ENCODE measurements around the gene PRRG3. TPM values are rescaled to one million over a fixed set of nuclear protein-coding genes. Genes with fewer than 3 reads are reported as not detected.

PRRG3 gene
- total RNA-seq, 2 donors from 2014 or later, result not detected

- Mint-ChIP-seq H3K4me3 (no peak overlapping the region), H3K36me3 (ENCODE audit: low read depth) (no peaks in the 10 kb centered on the region), H3K27me3 (peaks cover 9% of the 10 kb centered on the region), H3K4me1 (no peaks in the 10 kb centered on the region), H3K27ac (no peak overlapping the region), H3K9me3 (no peaks in the 10 kb centered on the region)
- ATAC-seq (replicated peaks), result no peak
Measured at GRCh38 chrX:151700581-151700980, 5.3 kb downstream of the PRRG3 start.

- H3K27ac Mint-ChIP-seq, result no peak overlapping the region
- H3K4me1 Mint-ChIP-seq, result no peaks in the 10 kb centered on the region
- no peak for ATAC-seq (replicated peaks)
- H3K27me3 Mint-ChIP-seq, result peaks cover 4% of the 10 kb centered on the region
- no peak overlapping the region for H3K4me3 Mint-ChIP-seq
- no peaks in the 10 kb centered on the region for H3K36me3 Mint-ChIP-seq (ENCODE audit: low read depth)
- no peaks in the 10 kb centered on the region for H3K9me3 Mint-ChIP-seq
Measured at GRCh38 chrX:151701071-151701470, 5.8 kb downstream of the PRRG3 start.

- no peak for ATAC-seq (replicated peaks)
- Mint-ChIP-seq H3K4me3 (no peak overlapping the region), H3K9me3 (no peaks in the 10 kb centered on the region), H3K27me3 (peaks cover 3% of the 10 kb centered on the region), H3K4me1 (no peaks in the 10 kb centered on the region), H3K36me3 (ENCODE audit: low read depth) (no peaks in the 10 kb centered on the region), H3K27ac (no peak overlapping the region)
Measured at GRCh38 chrX:151701531-151701930, 6.3 kb downstream of the PRRG3 start.

GRCh38 chrX:151702026-151702714, 6.9 kb downstream of the PRRG3 start:
- no peak overlapping the region for H3K4me3 Mint-ChIP-seq
- no peaks in the 10 kb centered on the region for H3K36me3 Mint-ChIP-seq (ENCODE audit: low read depth)
- no peak for ATAC-seq (replicated peaks)
- no peaks in the 10 kb centered on the region for H3K4me1 Mint-ChIP-seq
- H3K27ac Mint-ChIP-seq, result no peak overlapping the region
- no peaks in the 10 kb centered on the region for H3K9me3 Mint-ChIP-seq
- peaks cover 3% of the 10 kb centered on the region for H3K27me3 Mint-ChIP-seq

GRCh38 chrX:151702741-151703340, 7.6 kb downstream of the PRRG3 start:
- no peak for ATAC-seq (replicated peaks)
- H3K36me3 Mint-ChIP-seq (ENCODE audit: low read depth), result no peaks in the 10 kb centered on the region
- no peaks in the 10 kb centered on the region for H3K4me1 Mint-ChIP-seq
- H3K27me3 Mint-ChIP-seq, result no peaks in the 10 kb centered on the region
- H3K27ac Mint-ChIP-seq, result no peak overlapping the region
- no peaks in the 10 kb centered on the region for H3K9me3 Mint-ChIP-seq
- H3K4me3 Mint-ChIP-seq, result no peak overlapping the region

GRCh38 chrX:151703487-151703886, 8.2 kb downstream of the PRRG3 start:
- no peaks in the 10 kb centered on the region for H3K4me1 Mint-ChIP-seq
- H3K27me3 Mint-ChIP-seq, result no peaks in the 10 kb centered on the region
- H3K4me3 Mint-ChIP-seq, result no peak overlapping the region
- no peak for ATAC-seq (replicated peaks)
- no peaks in the 10 kb centered on the region for H3K36me3 Mint-ChIP-seq (ENCODE audit: low read depth)
- no peak overlapping the region for H3K27ac Mint-ChIP-seq
- H3K9me3 Mint-ChIP-seq, result no peaks in the 10 kb centered on the region

GRCh38 chrX:151704041-151704663, 8.9 kb downstream of the PRRG3 start:
- no peak for ATAC-seq (replicated peaks)
- no peak overlapping the region for H3K4me3 Mint-ChIP-seq
- H3K4me1 Mint-ChIP-seq, result no peaks in the 10 kb centered on the region
- H3K36me3 Mint-ChIP-seq (ENCODE audit: low read depth), result no peaks in the 10 kb centered on the region
- H3K27me3 Mint-ChIP-seq, result no peaks in the 10 kb centered on the region
- H3K9me3 Mint-ChIP-seq, result no peaks in the 10 kb centered on the region
- H3K27ac Mint-ChIP-seq, result no peak overlapping the region

- Mint-ChIP-seq H3K4me1 (no peaks in the 10 kb centered on the region), H3K27ac (no peak overlapping the region), H3K36me3 (ENCODE audit: low read depth) (no peaks in the 10 kb centered on the region), H3K4me3 (no peak overlapping the region), H3K9me3 (no peaks in the 10 kb centered on the region), H3K27me3 (no peaks in the 10 kb centered on the region)
- ATAC-seq (replicated peaks), result no peak
Measured at GRCh38 chrX:151708821-151709220, 13.6 kb downstream of the PRRG3 start.

GRCh38 chrX:151710457-151710856, 15.2 kb downstream of the PRRG3 start:
- H3K9me3 Mint-ChIP-seq, result no peaks in the 10 kb centered on the region
- H3K4me3 Mint-ChIP-seq, result no peak overlapping the region
- no peak for ATAC-seq (replicated peaks)
- H3K4me1 Mint-ChIP-seq, result no peaks in the 10 kb centered on the region
- H3K27me3 Mint-ChIP-seq, result no peaks in the 10 kb centered on the region
- H3K27ac Mint-ChIP-seq, result no peak overlapping the region
- no peaks in the 10 kb centered on the region for H3K36me3 Mint-ChIP-seq (ENCODE audit: low read depth)

GRCh38 chrX:151711154-151711553, 15.9 kb downstream of the PRRG3 start:
- H3K4me3 Mint-ChIP-seq, result no peak overlapping the region
- H3K4me1 Mint-ChIP-seq, result no peaks in the 10 kb centered on the region
- H3K9me3 Mint-ChIP-seq, result no peaks in the 10 kb centered on the region
- no peaks in the 10 kb centered on the region for H3K36me3 Mint-ChIP-seq (ENCODE audit: low read depth)
- H3K27me3 Mint-ChIP-seq, result no peaks in the 10 kb centered on the region
- no peak for ATAC-seq (replicated peaks)
- no peak overlapping the region for H3K27ac Mint-ChIP-seq

- Mint-ChIP-seq H3K4me1 (no peaks in the 10 kb centered on the region), H3K27me3 (peaks cover 5% of the 10 kb centered on the region), H3K36me3 (ENCODE audit: low read depth) (no peaks in the 10 kb centered on the region), H3K9me3 (no peaks in the 10 kb centered on the region), H3K27ac (no peak overlapping the region), H3K4me3 (no peak overlapping the region)
- ATAC-seq (replicated peaks), result no peak
Measured at GRCh38 chrX:151711787-151712186, 16.5 kb downstream of the PRRG3 start.

GRCh38 chrX:151712253-151712652, 17.0 kb downstream of the PRRG3 start:
- H3K9me3 Mint-ChIP-seq, result no peaks in the 10 kb centered on the region
- no peak overlapping the region for H3K27ac Mint-ChIP-seq
- no peaks in the 10 kb centered on the region for H3K36me3 Mint-ChIP-seq (ENCODE audit: low read depth)
- no peak for ATAC-seq (replicated peaks)
- H3K4me3 Mint-ChIP-seq, result no peak overlapping the region
- H3K4me1 Mint-ChIP-seq, result no peaks in the 10 kb centered on the region
- peaks cover 6% of the 10 kb centered on the region for H3K27me3 Mint-ChIP-seq

GRCh38 chrX:151713849-151714248, 18.6 kb downstream of the PRRG3 start:
- Mint-ChIP-seq H3K36me3 (ENCODE audit: low read depth) (no peaks in the 10 kb centered on the region), H3K9me3 (no peaks in the 10 kb centered on the region), H3K4me1 (no peaks in the 10 kb centered on the region), H3K4me3 (no peak overlapping the region), H3K27ac (no peak overlapping the region), H3K27me3 (peaks cover 6% of the 10 kb centered on the region)
- no peak for ATAC-seq (replicated peaks)

- Mint-ChIP-seq H3K36me3 (ENCODE audit: low read depth) (no peaks in the 10 kb centered on the region), H3K9me3 (no peaks in the 10 kb centered on the region), H3K4me1 (no peaks in the 10 kb centered on the region), H3K4me3 (no peak overlapping the region), H3K27ac (no peak overlapping the region), H3K27me3 (peaks cover 6% of the 10 kb centered on the region)
- no peak for ATAC-seq (replicated peaks)
Measured at GRCh38 chrX:151714362-151714761, 19.1 kb downstream of the PRRG3 start.

GRCh38 chrX:151715752-151716151, 20.5 kb downstream of the PRRG3 start, which contains the start of gene FATE1:
TSS of gene FATE1 (plus strand) at chrX:151716035. CDS start at chrX:151716120, 85 bp downstream.
- Mint-ChIP-seq H3K4me1 (no peaks in the 10 kb centered on the region), H3K9me3 (no peaks in the 10 kb centered on the region), H3K4me3 (no peak within 1 kb of the TSS), H3K27me3 (peaks cover 6% of the 10 kb centered on the region), H3K27ac (no peak within 1 kb of the TSS), H3K36me3 (ENCODE audit: low read depth) (no peaks in the 10 kb centered on the region)
- no peak for ATAC-seq (replicated peaks)
